Midbrain (tissue), 1 donor: ENCODE data around the gene PPP1R37.

ENCODE experiments used
- DNase-seq: peaks from one replicate; lab custom pipeline; 2025; lab: John Stamatoyannopoulos, UW

PPP1R37 gene

GRCh38 chr19:45137179-45137761, 44.3 kb downstream of the PPP1R37 start:
- DNase-seq, result no peak

- no peak for DNase-seq
Observed at GRCh38 chr19:45138303-45138751, 45.3 kb downstream of the PPP1R37 start.

GRCh38 chr19:45139286-45140143, 46.5 kb downstream of the PPP1R37 start:
- no peak for DNase-seq

GRCh38 chr19:45140144-45140503, 47.1 kb downstream of the PPP1R37 start:
- DNase-seq, result no peak

GRCh38 chr19:45140533-45140932, 47.6 kb downstream of the PPP1R37 start:
- DNase-seq, result no peak

GRCh38 chr19:45141203-45141900, 48.4 kb downstream of the PPP1R37 start:
- DNase-seq, result no peak

- DNase-seq, result no peak
Observed at GRCh38 chr19:45142016-45142725, 49.2 kb downstream of the PPP1R37 start.

- DNase-seq, result no peak
Observed at GRCh38 chr19:45142726-45143110, 49.7 kb downstream of the PPP1R37 start.

- no peak for DNase-seq
Observed at GRCh38 chr19:45144431-45145269, 51.7 kb downstream of the PPP1R37 start.

- no peak for DNase-seq
Observed at GRCh38 chr19:45145270-45146189, 52.6 kb downstream of the PPP1R37 start.

- no peak for DNase-seq
Observed at GRCh38 chr19:45146251-45146650, 53.3 kb downstream of the PPP1R37 start.

- no peak for DNase-seq
Observed at GRCh38 chr19:45146741-45147205, 53.8 kb downstream of the PPP1R37 start.

GRCh38 chr19:45147835-45148676, 55.1 kb downstream of the PPP1R37 start:
- DNase-seq, result no peak

- DNase-seq, result no peak
Observed at GRCh38 chr19:45149129-45149528, 56.1 kb downstream of the PPP1R37 start.

- no peak for DNase-seq
Observed at GRCh38 chr19:45150180-45150579, 57.2 kb downstream of the PPP1R37 start.

GRCh38 chr19:45150751-45151281, 57.8 kb downstream of the PPP1R37 start:
- no peak for DNase-seq

- DNase-seq, result no peak
Observed at GRCh38 chr19:45151320-45151719, 58.3 kb downstream of the PPP1R37 start.

GRCh38 chr19:45151821-45152503, 59.0 kb downstream of the PPP1R37 start:
- DNase-seq, result no peak
